HCT116 (cell line): ENCODE data around the gene KRI1.
A peak's percentile ranks its signal among the peaks of the same experiment; 100 is the strongest.

Experiments
- EZH2 ChIP-seq: fragments of 200-600 bp; sonication (generic); IDR thresholded peaks from 2 replicates; pipeline ENCODE4 v1.6.1; 2017; ENCODE audit warnings: antibody characterized with exemption, mixed run types
- EZH2phosphoT487 ChIP-seq: fragments of 200-600 bp; IDR thresholded peaks from 2 replicates; pipeline ENCODE4 v1.6.1; 2018; ENCODE audit warnings: antibody characterized with exemption, borderline replicate concordance
- MAX ChIP-seq: IDR thresholded peaks from 2 replicates; pipeline ENCODE4 v1.6.1; 2012
- POLR2A ChIP-seq: IDR thresholded peaks from 2 replicates; pipeline ENCODE4 v1.7.0; 2011; ENCODE audit warnings: borderline replicate concordance; ENCODE audit not compliant: insufficient read depth, insufficient read length; ENCODE audit errors: extremely low read depth
- SP1 ChIP-seq: IDR thresholded peaks from 2 replicates; pipeline ENCODE4 v1.6.1; 2012; ENCODE audit warnings: low read depth
- YY1 ChIP-seq: IDR thresholded peaks from 2 replicates; pipeline ENCODE4 v1.6.1; 2011; ENCODE audit warnings: low read length, low read depth, moderate library complexity, mild to moderate bottlenecking; ENCODE audit not compliant: insufficient replicate concordance; ENCODE audit errors: extremely low read depth
- ZBTB33 ChIP-seq: IDR thresholded peaks from 2 replicates; pipeline ENCODE4 v1.6.1; 2011; ENCODE audit warnings: mild to moderate bottlenecking, low read length, moderate library complexity; ENCODE audit not compliant: insufficient replicate concordance; ENCODE audit errors: extremely low read depth
- TF ChIP-seq, protein P1 (sequence below), 3 experiments: fragments of 200-600 bp in 1 of 3; sonication (generic) in 1 of 3; IDR thresholded peaks in 2 of 3; conservative IDR thresholded peaks in 1 of 3; 2 replicates each; pipeline ENCODE4 v1.5.1; 2012 to 2017; ENCODE audit warnings: low read depth in 2 of 3, low read length in 2 of 3, antibody characterized with exemption in 1 of 3, borderline replicate concordance in 1 of 3, control low read depth in 1 of 3, mild to moderate bottlenecking in 1 of 3, mixed read lengths in 1 of 3, mixed run types in 1 of 3, moderate library complexity in 1 of 3; ENCODE audit not compliant: insufficient read depth in 1 of 3

DNA sequence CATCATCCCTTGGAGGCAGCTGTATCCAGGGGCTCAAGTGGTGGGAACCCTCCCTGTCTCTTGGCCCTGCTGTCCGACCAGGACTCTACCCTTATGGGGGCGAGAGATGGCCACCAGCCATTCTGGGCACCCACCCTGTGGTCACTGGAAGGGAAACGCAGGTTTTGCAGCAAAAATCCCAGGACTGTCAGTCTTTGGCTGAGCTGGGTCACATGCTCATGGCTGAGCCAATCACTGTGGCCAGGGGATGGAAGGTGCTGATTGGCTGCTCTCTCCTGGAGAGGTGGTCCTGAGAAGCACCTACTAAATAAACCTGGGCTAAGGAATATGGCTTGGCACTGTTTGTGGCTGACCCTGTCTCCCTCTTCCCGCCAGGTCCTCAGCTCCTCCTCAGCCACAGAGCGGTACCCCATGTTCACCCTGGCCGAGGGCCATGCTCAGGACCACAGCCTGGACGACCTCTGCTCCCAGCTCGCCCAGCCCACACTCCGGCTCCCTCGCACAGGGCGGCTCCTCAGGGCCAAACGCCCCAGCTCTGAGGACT is 13.2 kb downstream of the KRI1 start:
- TF ChIP-seq, protein P1, sequence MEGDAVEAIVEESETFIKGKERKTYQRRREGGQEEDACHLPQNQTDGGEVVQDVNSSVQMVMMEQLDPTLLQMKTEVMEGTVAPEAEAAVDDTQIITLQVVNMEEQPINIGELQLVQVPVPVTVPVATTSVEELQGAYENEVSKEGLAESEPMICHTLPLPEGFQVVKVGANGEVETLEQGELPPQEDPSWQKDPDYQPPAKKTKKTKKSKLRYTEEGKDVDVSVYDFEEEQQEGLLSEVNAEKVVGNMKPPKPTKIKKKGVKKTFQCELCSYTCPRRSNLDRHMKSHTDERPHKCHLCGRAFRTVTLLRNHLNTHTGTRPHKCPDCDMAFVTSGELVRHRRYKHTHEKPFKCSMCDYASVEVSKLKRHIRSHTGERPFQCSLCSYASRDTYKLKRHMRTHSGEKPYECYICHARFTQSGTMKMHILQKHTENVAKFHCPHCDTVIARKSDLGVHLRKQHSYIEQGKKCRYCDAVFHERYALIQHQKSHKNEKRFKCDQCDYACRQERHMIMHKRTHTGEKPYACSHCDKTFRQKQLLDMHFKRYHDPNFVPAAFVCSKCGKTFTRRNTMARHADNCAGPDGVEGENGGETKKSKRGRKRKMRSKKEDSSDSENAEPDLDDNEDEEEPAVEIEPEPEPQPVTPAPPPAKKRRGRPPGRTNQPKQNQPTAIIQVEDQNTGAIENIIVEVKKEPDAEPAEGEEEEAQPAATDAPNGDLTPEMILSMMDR (IDR thresholded peaks at IDR 0.05 in 2 of 3, conservative IDR thresholded peaks at IDR 0.05 in 1 of 3; ENCODE audit: borderline replicate concordance in 1 of 3, insufficient read depth in 1 of 3, low read depth in 2 of 3, low read length in 2 of 3): no peak
- TF ChIP-seq YY1: no peak
- no peak for TF ChIP-seq EZH2phosphoT487
- peak; percentile 31 for TF ChIP-seq POLR2A
- TF ChIP-seq ZBTB33: no peak
- no peak for TF ChIP-seq EZH2
- TF ChIP-seq MAX: no peak
- TF ChIP-seq SP1: no peak
